Neuronal stem cell (in vitro differentiated cells): ENCODE measurements around the gene CACHD1.
A peak's percentile ranks its signal among the peaks of the same experiment; 100 is the strongest.
"Not testable (repeated sequence)": the region's sequence is repeated elsewhere in the genome, so short reads cannot be mapped to it uniquely, and the experiment has no call there.

Source experiments
- DNase-seq: peaks from one replicate; pipeline ENCODE4 v3.0.0-alpha.2; 2013; ENCODE audit warnings: low spot score
- H2AFZ ChIP-seq: one replicate; pipeline ENCODE4 v1.6.1; 2013; ENCODE audit warnings: mild to moderate bottlenecking, low read length, inconsistent platforms
- H2AK5ac ChIP-seq: 2 replicates; pipeline ENCODE4 v1.6.1; 2013; ENCODE audit warnings: low read depth, mild to moderate bottlenecking, inconsistent platforms, low read length, moderate library complexity, mixed read lengths
- H2BK120ac ChIP-seq: 2 replicates; pipeline ENCODE4 v1.6.1; 2013; ENCODE audit warnings: low read depth, mild to moderate bottlenecking, inconsistent platforms, low read length, moderate library complexity, mixed read lengths
- H2BK12ac ChIP-seq: one replicate; pipeline ENCODE4 v1.6.1; 2013; ENCODE audit warnings: low read length, inconsistent platforms
- H2BK15ac ChIP-seq: 2 replicates; pipeline ENCODE4 v1.6.1; 2013; ENCODE audit warnings: mild to moderate bottlenecking, low read length, inconsistent platforms, mixed read lengths
- H2BK5ac ChIP-seq: one replicate; pipeline ENCODE4 v1.6.1; 2013; ENCODE audit warnings: inconsistent platforms, mild to moderate bottlenecking, low read length, moderate library complexity
- H3K14ac ChIP-seq: one replicate; pipeline ENCODE4 v1.6.1; 2013; ENCODE audit warnings: low read length, inconsistent platforms
- H3K18ac ChIP-seq: 2 replicates; pipeline ENCODE4 v1.6.1; 2013; ENCODE audit warnings: low read length, inconsistent platforms
- H3K23ac ChIP-seq: 2 replicates; pipeline ENCODE4 v1.6.1; 2013; ENCODE audit warnings: low read depth, mild to moderate bottlenecking, mixed read lengths, low read length, inconsistent platforms; ENCODE audit not compliant: poor library complexity
- H3K27ac ChIP-seq: replicated peaks from 3 replicates; pipeline ENCODE4 v1.5.1; 2013; ENCODE audit warnings: low read length, inconsistent platforms
- H3K27me3 ChIP-seq, 3 experiments: 2 replicates each; pipeline ENCODE4 v1.6.1; 2013; ENCODE audit warnings: low read length in 3 of 3, mild to moderate bottlenecking in 2 of 3, inconsistent platforms in 1 of 3, low read depth in 1 of 3, mixed read lengths in 1 of 3, moderate library complexity in 1 of 3; ENCODE audit not compliant: control insufficient read depth in 3 of 3, insufficient read depth in 3 of 3
- H3K36me3 ChIP-seq, 2 donors: replicated peaks in 1 of 2; 2 replicates each; pipeline ENCODE4 v1.6.1; 2013; ENCODE audit warnings: low read length in 2 of 2; ENCODE audit not compliant: control insufficient read depth in 2 of 2, insufficient read depth in 2 of 2
- H3K4ac ChIP-seq: 2 replicates; pipeline ENCODE4 v1.6.1; 2013; ENCODE audit warnings: inconsistent platforms, mild to moderate bottlenecking, low read length, moderate library complexity
- H3K4me1 ChIP-seq, 2 donors: 1 replicate in 1 of 2; 2 replicates in 1 of 2; pipeline ENCODE4 v1.6.1; 2013; ENCODE audit warnings: low read length in 2 of 2, low read depth in 1 of 2; ENCODE audit not compliant: control insufficient read depth in 2 of 2, insufficient read depth in 1 of 2
- H3K4me2 ChIP-seq: one replicate; pipeline ENCODE4 v1.6.1; 2013; ENCODE audit warnings: mild to moderate bottlenecking, low read length, inconsistent platforms; ENCODE audit not compliant: insufficient read depth, poor library complexity, severe bottlenecking
- H3K4me3 ChIP-seq, 2 donors: 2 replicates each; pipeline ENCODE4 v1.5.1; 2013; ENCODE audit warnings: low read length in 2 of 2, mild to moderate bottlenecking in 2 of 2, inconsistent platforms in 1 of 2, moderate library complexity in 1 of 2
- H3K79me1 ChIP-seq: one replicate; pipeline ENCODE4 v1.6.1; 2013; ENCODE audit warnings: low read depth, mild to moderate bottlenecking, inconsistent platforms, low read length, moderate library complexity
- H3K9ac ChIP-seq: one replicate; pipeline ENCODE4 v1.6.1; 2013; ENCODE audit warnings: mild to moderate bottlenecking, low read depth, low read length, inconsistent platforms; ENCODE audit not compliant: poor library complexity
- H3K9me3 ChIP-seq, 2 donors: replicated peaks in 1 of 2; 2 replicates each; pipeline versions ENCODE3 to v1.6.1; 2013; ENCODE audit warnings: low read length in 2 of 2, mild to moderate bottlenecking in 2 of 2, inconsistent platforms in 1 of 2, low read depth in 1 of 2, mixed read lengths in 1 of 2, moderate library complexity in 1 of 2; ENCODE audit not compliant: control insufficient read depth in 2 of 2, insufficient read depth in 1 of 2
- H4K8ac ChIP-seq: one replicate; pipeline ENCODE4 v1.6.1; 2013; ENCODE audit warnings: low read depth, mild to moderate bottlenecking, inconsistent platforms, low read length, moderate library complexity
- H4K91ac ChIP-seq: one replicate; pipeline ENCODE4 v1.6.1; 2013; ENCODE audit warnings: low read length, low read depth, mild to moderate bottlenecking, inconsistent platforms; ENCODE audit not compliant: poor library complexity
- WGBS, 2 donors: extraction: QIAGEN DNeasy Blood & Tissue Kit; methylation state at CpG; one replicate each; pipeline ENCODE4 v1.1.7; 2013; ENCODE audit warnings: missing lambda C conversion rate in 2 of 2, mixed read lengths in 1 of 2; ENCODE audit not compliant: insufficient read length in 2 of 2, insufficient replicate concordance in 1 of 2; ENCODE audit errors: extremely low coverage in 2 of 2; 5-methylcytosine and 5-hydroxymethylcytosine counted together

CACHD1 gene

DNA sequence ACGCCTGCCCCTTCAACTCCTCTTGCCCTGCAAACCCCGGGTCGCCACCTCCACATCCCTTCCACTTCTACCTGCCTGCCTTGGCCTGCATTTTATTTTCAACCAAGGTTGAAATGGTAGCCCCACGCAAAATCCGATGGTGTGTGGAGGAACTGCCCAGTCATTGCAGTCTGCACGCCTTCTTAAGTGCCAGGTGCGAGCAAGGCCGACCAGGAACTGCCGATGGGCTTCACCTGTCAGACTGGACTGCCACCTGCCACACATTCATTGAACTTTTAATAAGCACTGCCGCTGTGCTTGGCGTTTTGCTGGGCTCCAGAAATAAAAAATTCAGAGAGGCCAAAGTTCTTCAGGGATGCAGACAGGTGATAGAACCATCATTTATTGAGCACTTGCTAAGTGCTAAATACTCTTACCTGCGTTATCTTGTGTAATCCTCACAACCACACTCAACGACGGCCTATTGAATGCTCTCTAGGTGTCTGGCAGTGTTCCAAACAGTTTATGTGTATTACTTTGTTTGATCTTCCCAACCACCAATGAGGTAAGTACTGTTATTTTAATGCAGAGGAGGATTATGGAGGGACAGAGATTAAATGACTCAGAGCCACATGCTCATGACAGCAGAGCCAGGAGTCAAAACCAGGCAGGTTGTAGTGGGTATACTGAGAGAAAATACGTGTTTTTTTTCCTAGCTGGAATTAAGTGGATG lies 36.2 kb downstream of the CACHD1 start:
- no CpG with 5 or more reads among the region's 15 CpGs for WGBS, 2 donors
- no peak overlapping the region for H3K9ac ChIP-seq
- H2AFZ ChIP-seq, result no peak overlapping the region
- peak overlapping the region; percentile 48 for H3K4me2 ChIP-seq
- H3K27ac ChIP-seq, result peak overlapping the region; percentile 63
- H2BK120ac ChIP-seq, result no peak overlapping the region
- no peak overlapping the region for H4K8ac ChIP-seq
- no peaks in the 10 kb centered on the region for H3K9me3 ChIP-seq
- H2BK15ac ChIP-seq, result no peak overlapping the region
- no peak for DNase-seq
- H3K79me1 ChIP-seq, result no peaks in the 10 kb centered on the region
- H2BK5ac ChIP-seq, result no peak overlapping the region
- no peak overlapping the region for H3K4me3 ChIP-seq
- H3K23ac ChIP-seq, result no peak overlapping the region
- H3K4ac ChIP-seq, result no peak overlapping the region
- peak overlapping the region; percentile 59 for H2BK12ac ChIP-seq
- H2AK5ac ChIP-seq, result no peak overlapping the region
- peaks cover 0 to 18% of the 10 kb centered on the region in 2 donors for H3K36me3 ChIP-seq
- H4K91ac ChIP-seq, result peak overlapping the region; percentile 65
- H3K18ac ChIP-seq, result peak overlapping the region; percentile 92
- H3K27me3 ChIP-seq, result no peaks in the 10 kb centered on the region
- peaks cover 32 to 33% of the 10 kb centered on the region in 2 donors for H3K4me1 ChIP-seq
- H3K14ac ChIP-seq, result peak overlapping the region; percentile 59

GRCh38 chr1:64508629-64509028 lies 38.7 kb downstream of the CACHD1 start:
- Histone ChIP-seq H2AK5ac (no peak overlapping the region), H3K4me2 (no peak overlapping the region), H3K36me3 (peaks cover 0 to 18% of the 10 kb centered on the region in 2 donors), H4K8ac (no peak overlapping the region), H2BK5ac (no peak overlapping the region), H3K4ac (no peak overlapping the region), H3K4me3 (no peak overlapping the region), H2BK120ac (no peak overlapping the region), H3K27me3 (no peaks in the 10 kb centered on the region), H3K14ac (no peak overlapping the region), H4K91ac (no peak overlapping the region), H3K23ac (no peak overlapping the region), H2BK12ac (no peak overlapping the region), H3K9ac (no peak overlapping the region), H2BK15ac (no peak overlapping the region), H3K18ac (no peak overlapping the region), H2AFZ (no peak overlapping the region), H3K9me3 (no peaks in the 10 kb centered on the region), H3K4me1 (peaks cover 27 to 33% of the 10 kb centered on the region in 2 donors), H3K27ac (peak overlapping the region; percentile 73), H3K79me1 (no peaks in the 10 kb centered on the region)
- no peak for DNase-seq
- WGBS, 2 donors, result no CpG with 5 or more reads among the region's 2 CpGs

GRCh38 chr1:64511044-64511443 lies 41.1 kb downstream of the CACHD1 start:
- Histone ChIP-seq H2BK12ac (no peak overlapping the region), H3K9ac (no peak overlapping the region), H3K4me1 (peaks cover 24 to 46% of the 10 kb centered on the region in 2 donors), H3K4me3 (no peak overlapping the region), H3K79me1 (no peaks in the 10 kb centered on the region), H3K36me3 (peaks cover 0 to 5% of the 10 kb centered on the region in 2 donors), H3K4me2 (no peak overlapping the region), H3K23ac (no peak overlapping the region), H4K91ac (no peak overlapping the region), H2BK15ac (no peak overlapping the region), H3K4ac (no peak overlapping the region), H2AK5ac (no peak overlapping the region), H3K27ac (no peak overlapping the region), H3K18ac (no peak overlapping the region), H2BK5ac (no peak overlapping the region), H3K14ac (no peak overlapping the region), H2AFZ (no peak overlapping the region), H4K8ac (no peak overlapping the region), H2BK120ac (no peak overlapping the region), H3K9me3 (no peaks in the 10 kb centered on the region), H3K27me3 (no peaks in the 10 kb centered on the region)
- no CpG with 5 or more reads among the region's 4 CpGs for WGBS, 2 donors
- no peak for DNase-seq

- not testable (repeated sequence) for H3K9me3 ChIP-seq, H2AFZ ChIP-seq, H4K91ac ChIP-seq, H2BK15ac ChIP-seq, H3K4me2 ChIP-seq, H3K14ac ChIP-seq, DNase-seq, H4K8ac ChIP-seq, H3K79me1 ChIP-seq, H3K18ac ChIP-seq, H3K36me3 ChIP-seq, H2BK120ac ChIP-seq, H2BK12ac ChIP-seq, H2BK5ac ChIP-seq, H2AK5ac ChIP-seq, H3K9ac ChIP-seq, H3K4ac ChIP-seq, H3K23ac ChIP-seq, H3K4me3 ChIP-seq, H3K27ac ChIP-seq, H3K27me3 ChIP-seq
- WGBS, 2 donors, result no CpG with 5 or more reads among the region's 2 CpGs
- H3K4me1 ChIP-seq, result peaks cover 24 to 51% of the 10 kb centered on the region in 2 donors
Observed at GRCh38 chr1:64512206-64512605, 42.3 kb downstream of the CACHD1 start.
